CD14-positive monocyte (primary cell): Measurements from ENCODE around the gene GPR21. TPM values are rescaled to one million over a fixed set of nuclear protein-coding genes. Genes with fewer than 3 reads are reported as not detected.
A peak's percentile ranks its signal among the peaks of the same experiment; 100 is the strongest.

ENCODE experiments used
- DNase-seq, 3 donors: peaks; one replicate each; pipeline ENCODE4 v3.0.0-alpha.2; 2011 to 2022
- H2AFZ ChIP-seq: 2 replicates; pipeline ENCODE4 v1.6.0; 2012; ENCODE audit warnings: mild to moderate bottlenecking, low read depth, low read length, inconsistent platforms; ENCODE audit not compliant: insufficient read depth, poor library complexity, severe bottlenecking
- H3K27ac ChIP-seq, 2 donors: 1 replicate in 1 of 2; 2 replicates in 1 of 2; pipeline ENCODE4 v1.5.1; 2012 to 2013; ENCODE audit warnings: low read length in 2 of 2, control low read depth in 1 of 2, inconsistent platforms in 1 of 2, low read depth in 1 of 2, mild to moderate bottlenecking in 1 of 2
- H3K27me3 ChIP-seq, 2 donors: one replicate each; pipeline versions ENCODE4 v1.6.0 to v1.6.1; 2011 to 2013; ENCODE audit warnings: low read length in 2 of 2; ENCODE audit not compliant: control insufficient read depth in 2 of 2, insufficient read depth in 2 of 2
- H3K36me3 ChIP-seq, 2 donors: replicated peaks in 1 of 2; 1 replicate in 1 of 2; 2 replicates in 1 of 2; pipeline versions ENCODE4 v1.5.1 to v1.6.1; 2012 to 2013; ENCODE audit warnings: low read length in 2 of 2, control low read depth in 1 of 2, inconsistent platforms in 1 of 2, mild to moderate bottlenecking in 1 of 2; ENCODE audit not compliant: insufficient read depth in 2 of 2, control insufficient read depth in 1 of 2
- H3K4me1 ChIP-seq, 2 donors: 1 replicate in 1 of 2; 2 replicates in 1 of 2; pipeline versions ENCODE4 v1.5.1 to v1.6.1; 2012 to 2013; ENCODE audit warnings: low read length in 2 of 2, control low read depth in 1 of 2, inconsistent platforms in 1 of 2, mild to moderate bottlenecking in 1 of 2, moderate library complexity in 1 of 2; ENCODE audit not compliant: insufficient read depth in 2 of 2, control insufficient read depth in 1 of 2
- H3K4me2 ChIP-seq: replicated peaks from 2 replicates; pipeline ENCODE3; 2012; ENCODE audit warnings: low read length, moderate library complexity, mild to moderate bottlenecking; ENCODE audit not compliant: poor library complexity, severe bottlenecking; ENCODE audit errors: extremely low read depth
- H3K4me3 ChIP-seq, 3 experiments: fragments of 200-600 bp in 1 of 3; sonication (generic) in 1 of 3; replicated peaks in 1 of 3; 1 replicate in 2 of 3; 2 replicates in 1 of 3; pipeline ENCODE4 v1.5.1; 2011 to 2013; ENCODE audit warnings: low read length in 3 of 3, mild to moderate bottlenecking in 3 of 3, control low read depth in 2 of 3, low read depth in 2 of 3, inconsistent platforms in 1 of 3, moderate library complexity in 1 of 3
- H3K79me2 ChIP-seq: 2 replicates; pipeline ENCODE4 v1.6.0; 2012; ENCODE audit warnings: mild to moderate bottlenecking, control low read depth, inconsistent platforms, low read length, moderate library complexity; ENCODE audit not compliant: insufficient read depth
- H3K9ac ChIP-seq: 2 replicates; pipeline ENCODE4 v1.6.0; 2017; ENCODE audit warnings: low read length, mild to moderate bottlenecking; ENCODE audit not compliant: insufficient read depth, poor library complexity, severe bottlenecking
- H3K9me3 ChIP-seq, 2 donors: replicated peaks in 1 of 2; 1 replicate in 1 of 2; 2 replicates in 1 of 2; pipeline versions ENCODE4 v1.5.1 to v1.6.1; 2012 to 2013; ENCODE audit warnings: low read length in 2 of 2, control low read depth in 1 of 2; ENCODE audit not compliant: control insufficient read depth in 1 of 2, insufficient read depth in 1 of 2
- H4K20me1 ChIP-seq: 2 replicates; pipeline ENCODE4 v1.6.0; 2012; ENCODE audit warnings: mild to moderate bottlenecking, low read length, control low read depth, moderate library complexity; ENCODE audit not compliant: insufficient read depth
- H3K27ac Mint-ChIP-seq, 7 donors: one replicate each; pipeline ENCODE4 v1.8.0; 2020; ENCODE audit warnings: mild to moderate bottlenecking in 7 of 7, mixed read lengths in 7 of 7, moderate library complexity in 6 of 7, inconsistent platforms in 2 of 7
- H3K27me3 Mint-ChIP-seq, 3 donors: one replicate each; pipeline ENCODE4 v1.8.0; 2021 to 2022; ENCODE audit warnings: low read depth in 3 of 3, mild to moderate bottlenecking in 3 of 3, mixed read lengths in 3 of 3, moderate library complexity in 3 of 3, inconsistent platforms in 1 of 3
- H3K36me3 Mint-ChIP-seq, 2 donors: one replicate each; pipeline ENCODE4 v1.8.0; 2020; ENCODE audit warnings: mixed read lengths in 2 of 2, inconsistent platforms in 1 of 2, mild to moderate bottlenecking in 1 of 2
- H3K4me1 Mint-ChIP-seq: one replicate; pipeline ENCODE4 v1.8.0; 2020; ENCODE audit warnings: mild to moderate bottlenecking, mixed read lengths
- H3K4me3 Mint-ChIP-seq, 2 donors: one replicate each; pipeline ENCODE4 v1.8.0; 2020; ENCODE audit warnings: mild to moderate bottlenecking in 2 of 2, mixed read lengths in 2 of 2, moderate library complexity in 1 of 2
- H3K9me3 Mint-ChIP-seq, 7 donors: one replicate each; pipeline ENCODE4 v1.8.0; 2020 to 2022; ENCODE audit warnings: mixed read lengths in 7 of 7, mild to moderate bottlenecking in 6 of 7, moderate library complexity in 6 of 7, inconsistent platforms in 2 of 7
- CTCF ChIP-seq: fragments of 200-600 bp; IDR thresholded peaks from one replicate; pipeline ENCODE4 v1.8.0; 2022; ENCODE audit warnings: antibody characterized with exemption, mild to moderate bottlenecking
- WGBS: methylation state at CpG from one replicate; pipeline ENCODE4 v1.1.5; 2013; ENCODE audit warnings: missing lambda C conversion rate; ENCODE audit not compliant: insufficient coverage; 5-methylcytosine and 5-hydroxymethylcytosine counted together
- intact Hi-C, 2 donors: fragments of 100-400 bp; cut with micrococcal nuclease; formaldehyde crosslinking; loops; one replicate each; pipeline versions ENCODE4 v1.15.0 to v1.15.1; 2023
- polyA plus RNA-seq, 3 donors: library from polyadenylated mRNA; depleted of rRNA in 1 of 3; unstranded in 2 of 3; stranded (reverse) in 1 of 3; fragments of 300-500 nt in 2 of 3; fragments of >200 nt in 1 of 3; fragmentation: Illumina TruSeq in 2 of 3; gene quantifications; 1 replicate in 2 of 3; 2 replicates in 1 of 3; pipeline ENCODE4 v1.2.3, GENCODE V29; 2012 to 2021

GPR21 gene
- polyA plus RNA-seq, 3 donors, result 0.39 TPM; not detected in 2

GRCh38 chr9:123027517-123027916 is 6.0 kb upstream of the GPR21 start:
- no peaks in the 10 kb centered on the region for H4K20me1 ChIP-seq
- no peak for DNase-seq
- peaks cover 34 to 86% of the 10 kb centered on the region in 2 donors for H3K36me3 ChIP-seq
- WGBS, result 0% methylated on average over 1 of the region's 3 CpGs
- intact Hi-C loops, result no loop called here
- Mint-ChIP-seq H3K36me3 (peaks cover 46 to 74% of the 10 kb centered on the region in 2 donors), H3K4me1 (peaks cover 8% of the 10 kb centered on the region), H3K4me3 (no peak overlapping the region), H3K27me3 (no peaks in the 10 kb centered on the region), H3K27ac (no peak overlapping the region), H3K9me3 (no peaks in the 10 kb centered on the region)
- H2AFZ ChIP-seq, result no peak overlapping the region
- peaks cover 0 to 3% of the 10 kb centered on the region in 2 donors for H3K4me1 ChIP-seq
- H3K79me2 ChIP-seq, result no peaks in the 10 kb centered on the region
- no peak overlapping the region for H3K4me2 ChIP-seq
- H3K4me3 ChIP-seq, result no peak overlapping the region
- TF ChIP-seq CTCF, result no peak
- no peak overlapping the region for H3K9ac ChIP-seq
- H3K9me3 ChIP-seq, result no peaks in the 10 kb centered on the region
- H3K27ac ChIP-seq, result no peak overlapping the region
- H3K27me3 ChIP-seq, result no peaks in the 10 kb centered on the region

GRCh38 chr9:123028136-123028535 is 5.3 kb upstream of the GPR21 start:
- Mint-ChIP-seq H3K4me1 (peaks cover 14% of the 10 kb centered on the region), H3K27me3 (no peaks in the 10 kb centered on the region), H3K9me3 (no peaks in the 10 kb centered on the region), H3K4me3 (no peak overlapping the region), H3K27ac (peak overlapping the region in 1 of 7 donors; percentile 1), H3K36me3 (peaks cover 41 to 72% of the 10 kb centered on the region in 2 donors)
- no peaks in the 10 kb centered on the region for H3K9me3 ChIP-seq
- no peaks in the 10 kb centered on the region for H3K27me3 ChIP-seq
- no peak overlapping the region for H2AFZ ChIP-seq
- peaks cover 0 to 4% of the 10 kb centered on the region in 2 donors for H3K4me1 ChIP-seq
- no peak for DNase-seq
- no peak overlapping the region for H3K27ac ChIP-seq
- H3K4me3 ChIP-seq, result no peak overlapping the region
- no peaks in the 10 kb centered on the region for H4K20me1 ChIP-seq
- no peak overlapping the region for H3K9ac ChIP-seq
- H3K36me3 ChIP-seq, result peaks cover 28 to 80% of the 10 kb centered on the region in 2 donors
- no peaks in the 10 kb centered on the region for H3K79me2 ChIP-seq
- TF ChIP-seq CTCF, result no peak
- intact Hi-C loops, result no loop called here
- no peak overlapping the region for H3K4me2 ChIP-seq
